Measurements from ENCODE around the gene SYNE1. TPM values are rescaled to one million over a fixed set of nuclear protein-coding genes. Genes with fewer than 3 reads are reported as not detected.

Gene SYNE1
- polyA plus RNA-seq, 1 donor from 2014 or later: 38.5 TPM

- Histone ChIP-seq H3K9me2 (ENCODE audit: insufficient read depth, low read length) (no peaks in the 10 kb centered on the region), H3K36me3 (ENCODE audit: insufficient read depth, low read length) (peaks cover 9% of the 10 kb centered on the region), H4K20me1 (ENCODE audit: insufficient read depth) (no peaks in the 10 kb centered on the region), H3K9ac (ENCODE audit: low read length) (no peak overlapping the region), H3K79me2 (replicated peaks; ENCODE audit: insufficient read depth, low read length) (no peaks in the 10 kb centered on the region), H3K27ac (ENCODE audit: low read length) (no peak overlapping the region), H3F3A (ENCODE audit: insufficient read depth, low read length, poor library complexity, severe bottlenecking) (no peaks in the 10 kb centered on the region), H3K9me3 (ENCODE audit: low read length) (no peaks in the 10 kb centered on the region), H3K27me3 (ENCODE audit: insufficient read depth, low read depth, low read length) (no peaks in the 10 kb centered on the region), H3K4me3 (ENCODE audit: low read length) (no peak overlapping the region), H2AFZ (ENCODE audit: low read depth, low read length) (no peak overlapping the region), H3K4me2 (ENCODE audit: low read length) (no peak overlapping the region)
- TF ChIP-seq TAF1 (IDR thresholded peaks at IDR 0.05; ENCODE audit: low read depth): no peak
Observed at GRCh38 chr6:152257581-152257980, 379.6 kb downstream of the SYNE1 start.

GRCh38 chr6:152250127-152250526, 387.0 kb downstream of the SYNE1 start:
- TF ChIP-seq SMC3 (conservative IDR thresholded peaks at IDR 0.05; ENCODE audit: poor library complexity): no peak
- no peak for TF ChIP-seq POLR2AphosphoS5 (IDR thresholded peaks at IDR 0.05)
- TF ChIP-seq EP300 (conservative IDR thresholded peaks at IDR 0.05; ENCODE audit: poor library complexity, severe bottlenecking): no peak
- no peak for TF ChIP-seq CTCF (IDR thresholded peaks at IDR 0.05; ENCODE audit: poor library complexity, severe bottlenecking)
- no peak for TF ChIP-seq MXI1 (conservative IDR thresholded peaks at IDR 0.05; ENCODE audit: poor library complexity, severe bottlenecking)
- TF ChIP-seq TAF1 (IDR thresholded peaks at IDR 0.05; ENCODE audit: low read depth): no peak
- no peak for TF ChIP-seq REST (IDR thresholded peaks at IDR 0.05; ENCODE audit: borderline replicate concordance)
- TF ChIP-seq EZH2 (IDR thresholded peaks at IDR 0.05; ENCODE audit: borderline replicate concordance, insufficient read depth, low read length, poor library complexity, severe bottlenecking): no peak
- no peak for TF ChIP-seq RAD21 (conservative IDR thresholded peaks at IDR 0.05)
- H3F3A ChIP-seq (ENCODE audit: insufficient read depth, low read length, poor library complexity, severe bottlenecking): no peaks in the 10 kb centered on the region
- no peak overlapping the region for H2AFZ ChIP-seq (ENCODE audit: low read depth, low read length)
- H3K4me2 ChIP-seq (ENCODE audit: low read length): no peak overlapping the region
- H3K4me3 ChIP-seq (ENCODE audit: low read length): no peak overlapping the region
- H3K9me3 ChIP-seq (ENCODE audit: low read length): no peaks in the 10 kb centered on the region
- peaks cover 15% of the 10 kb centered on the region for H3K36me3 ChIP-seq (ENCODE audit: insufficient read depth, low read length)
- H3K9me2 ChIP-seq (ENCODE audit: insufficient read depth, low read length): no peaks in the 10 kb centered on the region
- H3K27ac ChIP-seq (ENCODE audit: low read length): no peak overlapping the region
- no peak overlapping the region for H3K9ac ChIP-seq (ENCODE audit: low read length)
- no peaks in the 10 kb centered on the region for H3K79me2 ChIP-seq (replicated peaks; ENCODE audit: insufficient read depth, low read length)
- H4K20me1 ChIP-seq (ENCODE audit: insufficient read depth): no peaks in the 10 kb centered on the region
- no peaks in the 10 kb centered on the region for H3K27me3 ChIP-seq (ENCODE audit: insufficient read depth, low read depth, low read length)

- Histone ChIP-seq H3K4me2 (ENCODE audit: low read length) (no peak overlapping the region), H3K36me3 (ENCODE audit: insufficient read depth, low read length) (peaks cover 12% of the 10 kb centered on the region), H3F3A (ENCODE audit: insufficient read depth, low read length, poor library complexity, severe bottlenecking) (no peaks in the 10 kb centered on the region), H3K4me3 (ENCODE audit: low read length) (no peak overlapping the region), H3K9me2 (ENCODE audit: insufficient read depth, low read length) (no peaks in the 10 kb centered on the region), H4K20me1 (ENCODE audit: insufficient read depth) (no peaks in the 10 kb centered on the region), H2AFZ (ENCODE audit: low read depth, low read length) (no peak overlapping the region), H3K9me3 (ENCODE audit: low read length) (no peaks in the 10 kb centered on the region), H3K9ac (ENCODE audit: low read length) (no peak overlapping the region), H3K27ac (ENCODE audit: low read length) (no peak overlapping the region), H3K27me3 (ENCODE audit: insufficient read depth, low read depth, low read length) (no peaks in the 10 kb centered on the region), H3K79me2 (replicated peaks; ENCODE audit: insufficient read depth, low read length) (no peaks in the 10 kb centered on the region)
- TF ChIP-seq MXI1 (conservative IDR thresholded peaks at IDR 0.05; ENCODE audit: poor library complexity, severe bottlenecking) (no peak), EZH2 (IDR thresholded peaks at IDR 0.05; ENCODE audit: borderline replicate concordance, insufficient read depth, low read length, poor library complexity, severe bottlenecking) (no peak), REST (IDR thresholded peaks at IDR 0.05; ENCODE audit: borderline replicate concordance) (no peak), EP300 (conservative IDR thresholded peaks at IDR 0.05; ENCODE audit: poor library complexity, severe bottlenecking) (no peak), RAD21 (conservative IDR thresholded peaks at IDR 0.05) (no peak), CTCF (IDR thresholded peaks at IDR 0.05; ENCODE audit: poor library complexity, severe bottlenecking) (no peak), SMC3 (conservative IDR thresholded peaks at IDR 0.05; ENCODE audit: poor library complexity) (no peak), POLR2AphosphoS5 (IDR thresholded peaks at IDR 0.05) (no peak), TAF1 (IDR thresholded peaks at IDR 0.05; ENCODE audit: low read depth) (no peak)
Observed at GRCh38 chr6:152248980-152249379, 388.2 kb downstream of the SYNE1 start.
